ENCODE data around the gene GDNF.
"Not testable (repeated sequence)": the region's sequence is repeated elsewhere in the genome, so short reads cannot be mapped to it uniquely, and the experiment has no call there.

GDNF gene

GRCh38 chr5:37839407-37840052 lies at the start of gene GDNF:
Gene GDNF (minus strand): TSS chr5:37840041. CDS start chr5:37834796, 5,245 bp downstream.
- no peak for DNase-seq (ENCODE audit: low read depth in 2 of 2)

- no peak for DNase-seq (ENCODE audit: low read depth in 2 of 2)
Measured at GRCh38 chr5:37888476-37888875, 48.6 kb upstream of the GDNF start.

- no peak for DNase-seq (ENCODE audit: low read depth in 2 of 2)
Measured at GRCh38 chr5:37886242-37886905, 46.5 kb upstream of the GDNF start.

- no peak for DNase-seq (ENCODE audit: low read depth in 2 of 2)
Measured at GRCh38 chr5:37882636-37883035, 42.8 kb upstream of the GDNF start.

GRCh38 chr5:37881359-37881758 lies 41.5 kb upstream of the GDNF start:
- DNase-seq (ENCODE audit: low read depth in 2 of 2): no peak

- no peak for DNase-seq (ENCODE audit: low read depth in 2 of 2)
Measured at GRCh38 chr5:37876943-37877342, 37.1 kb upstream of the GDNF start.

GRCh38 chr5:37876245-37876644 lies 36.4 kb upstream of the GDNF start:
- DNase-seq (ENCODE audit: low read depth in 2 of 2): no peak

GRCh38 chr5:37875051-37875787 lies 35.4 kb upstream of the GDNF start:
- no peak for DNase-seq (ENCODE audit: low read depth in 2 of 2)

GRCh38 chr5:37873988-37874387 lies 34.1 kb upstream of the GDNF start:
- no peak for DNase-seq (ENCODE audit: low read depth in 2 of 2)

GRCh38 chr5:37871023-37871815 lies 31.4 kb upstream of the GDNF start:
- no peak for DNase-seq (ENCODE audit: low read depth in 2 of 2)

- no peak for DNase-seq (ENCODE audit: low read depth in 2 of 2)
Measured at GRCh38 chr5:37869216-37869615, 29.4 kb upstream of the GDNF start.

GRCh38 chr5:37867654-37868053 lies 27.8 kb upstream of the GDNF start:
- no peak for DNase-seq (ENCODE audit: low read depth in 2 of 2)

GRCh38 chr5:37862907-37863306 lies 23.1 kb upstream of the GDNF start:
- DNase-seq (ENCODE audit: low read depth in 2 of 2): not testable (repeated sequence)

GRCh38 chr5:37860206-37860605 lies 20.4 kb upstream of the GDNF start:
- no peak for DNase-seq (ENCODE audit: low read depth in 2 of 2)

GRCh38 chr5:37859805-37860204 lies 20.0 kb upstream of the GDNF start:
- no peak for DNase-seq (ENCODE audit: low read depth in 2 of 2)

- no peak for DNase-seq (ENCODE audit: low read depth in 2 of 2)
Measured at GRCh38 chr5:37858250-37858649, 18.4 kb upstream of the GDNF start.

- DNase-seq (ENCODE audit: low read depth in 2 of 2): no peak
Measured at GRCh38 chr5:37857696-37858095, 17.9 kb upstream of the GDNF start.

GRCh38 chr5:37855438-37855837 lies 15.6 kb upstream of the GDNF start:
- no peak for DNase-seq (ENCODE audit: low read depth in 2 of 2)

- DNase-seq (ENCODE audit: low read depth in 2 of 2): no peak
Measured at GRCh38 chr5:37851305-37851704, 11.5 kb upstream of the GDNF start.

GRCh38 chr5:37850226-37850865 lies 10.5 kb upstream of the GDNF start:
- DNase-seq (ENCODE audit: low read depth in 2 of 2): no peak

- DNase-seq (ENCODE audit: low read depth in 2 of 2): no peak
Measured at GRCh38 chr5:37849641-37850040, 9.8 kb upstream of the GDNF start.

GRCh38 chr5:37847978-37848425 lies 8.2 kb upstream of the GDNF start:
- no peak for DNase-seq (ENCODE audit: low read depth in 2 of 2)
